Measurements from ENCODE around the gene G0S2.

Gene G0S2

GRCh38 chr1:209648931-209649776, 26.1 kb upstream of the G0S2 start:
- DNase-seq = no peak

GRCh38 chr1:209650454-209650853, 24.8 kb upstream of the G0S2 start:
- DNase-seq = no peak

- DNase-seq = peak; percentile 31
Measured at GRCh38 chr1:209651138-209651587, 24.0 kb upstream of the G0S2 start.

- DNase-seq = no peak
Measured at GRCh38 chr1:209652121-209652735, 23.0 kb upstream of the G0S2 start, which contains the start of gene LAMB3. Gene LAMB3, minus strand, starts transcription at chr1:209652425. Its CDS starts 1,481 bp downstream, at chr1:209650944.

DNA sequence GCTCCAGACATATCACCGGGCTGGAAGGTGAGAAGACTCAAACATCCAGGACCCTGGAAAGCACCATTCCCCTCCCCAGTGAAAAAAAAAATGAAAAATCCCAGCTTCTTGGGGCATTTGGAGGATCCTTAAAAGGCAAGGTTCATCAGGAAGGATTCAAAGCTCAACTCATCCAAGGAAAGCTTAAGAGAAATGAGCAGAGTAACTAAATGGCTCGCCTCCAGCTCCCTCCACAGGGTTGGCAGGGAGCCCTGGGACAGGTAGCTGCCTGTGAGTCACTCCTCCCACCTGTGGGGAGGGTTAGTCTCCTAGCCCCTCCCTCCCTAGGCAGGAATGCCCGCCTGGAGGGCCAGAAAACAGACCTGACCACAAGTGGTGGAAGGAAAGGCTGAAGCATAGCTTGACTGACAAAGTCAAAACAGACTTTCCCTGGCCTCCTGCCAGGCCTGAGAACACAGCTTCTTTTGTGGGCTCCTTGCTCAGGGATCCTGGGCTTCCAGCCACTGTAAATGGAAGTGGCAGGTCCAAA, 22.3 kb upstream of the G0S2 start:
- DNase-seq = peak; percentile 31

DNA sequence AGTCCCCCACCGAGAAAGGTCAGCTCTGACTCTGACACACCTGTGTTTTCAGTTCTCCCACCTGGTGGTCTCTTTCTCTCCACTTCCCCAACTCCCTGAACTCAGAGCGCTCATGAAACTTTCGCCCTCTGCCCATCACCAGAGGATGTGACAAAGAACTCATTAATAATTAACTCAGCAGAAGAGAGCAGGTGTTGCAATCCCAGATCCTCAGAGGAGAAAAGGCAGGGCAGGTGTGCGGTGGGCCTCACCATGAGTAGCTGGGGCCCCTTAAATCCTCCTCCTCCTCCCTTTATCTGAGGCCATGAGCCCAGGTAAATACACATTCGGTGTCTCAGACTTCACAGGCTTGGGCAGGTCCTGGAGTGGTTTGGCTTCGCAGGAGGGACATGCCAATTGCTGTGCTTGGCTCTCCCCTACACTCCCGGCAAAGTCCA, 21.3 kb upstream of the G0S2 start:
- DNase-seq = no peak

- DNase-seq = no peak
Measured at GRCh38 chr1:209655411-209656231, 19.6 kb upstream of the G0S2 start.

DNA sequence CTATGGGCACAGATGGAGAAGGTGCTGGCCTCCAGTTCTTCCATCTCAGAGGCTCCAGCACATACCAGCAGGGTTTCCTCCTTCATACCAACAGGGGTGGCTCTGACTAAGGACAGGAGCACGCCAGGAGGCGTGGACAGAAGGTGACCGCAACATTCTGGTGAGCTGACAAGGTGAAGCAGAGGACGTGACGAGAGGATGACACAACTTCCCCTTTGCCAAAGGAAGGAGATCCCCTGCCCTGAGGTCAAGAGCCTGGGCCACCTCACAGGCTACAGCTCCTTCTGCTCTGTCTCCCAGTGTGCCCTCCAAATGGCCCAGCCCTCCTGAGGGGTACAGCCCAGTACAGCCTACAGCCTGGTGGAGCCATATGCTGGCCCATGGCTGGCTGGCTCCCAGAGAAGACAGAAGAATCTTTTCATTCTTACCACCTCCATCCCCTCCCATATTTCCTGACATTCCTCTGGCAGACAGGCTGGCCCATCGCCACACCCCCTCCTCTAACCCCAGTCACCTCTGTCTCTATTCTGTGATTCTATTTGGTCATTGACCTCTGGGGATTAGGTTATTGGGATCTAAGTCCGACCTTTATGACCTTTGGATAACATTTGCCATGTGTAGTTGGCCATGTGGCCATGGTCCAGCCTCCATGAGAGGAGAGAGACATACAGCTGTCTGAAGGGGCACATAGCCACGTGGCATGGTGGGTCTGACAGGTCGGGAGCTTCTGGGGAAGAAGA, 17.9 kb upstream of the G0S2 start:
- DNase-seq = no peak

DNA sequence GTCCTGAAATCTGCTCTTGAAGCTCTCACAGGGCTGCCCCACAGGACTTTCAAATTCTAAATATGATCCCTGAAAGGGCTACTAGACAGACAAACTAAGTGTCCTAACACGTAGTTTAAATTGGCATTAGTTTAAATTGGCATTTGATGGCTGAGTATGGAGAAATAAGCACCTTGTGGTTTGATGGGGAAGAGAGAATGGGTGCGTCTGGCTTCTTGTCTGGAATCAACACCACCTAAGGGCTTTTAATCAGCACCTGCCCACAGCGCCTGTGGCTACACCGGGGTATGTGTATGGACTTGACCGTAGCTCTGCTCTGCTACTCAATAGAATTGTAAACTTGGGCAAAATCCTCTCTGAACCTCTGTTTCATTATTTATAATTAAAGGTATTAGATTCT, 17.3 kb upstream of the G0S2 start:
- no peak for DNase-seq

GRCh38 chr1:209659909-209660308, 15.3 kb upstream of the G0S2 start:
- DNase-seq = no peak

DNA sequence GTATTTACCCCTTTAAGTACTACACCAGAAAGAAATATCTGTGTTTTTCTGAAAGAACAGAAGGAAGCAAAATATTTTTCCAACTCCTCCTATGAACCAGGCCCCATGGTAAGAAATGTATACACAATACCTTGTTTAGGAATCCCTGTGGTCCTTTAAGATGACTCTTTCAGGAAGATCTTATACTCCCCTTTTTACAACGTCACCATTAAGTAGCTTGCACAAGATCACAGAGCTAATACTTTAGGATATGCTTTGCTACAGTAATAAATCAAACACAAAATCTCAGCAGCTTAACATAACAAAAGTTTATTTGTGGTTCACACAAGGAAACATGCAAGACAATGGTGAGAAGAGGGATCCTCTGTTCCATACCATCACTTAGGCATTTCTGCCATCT, 14.1 kb upstream of the G0S2 start:
- no peak for DNase-seq

- no peak for DNase-seq
Measured at GRCh38 chr1:209662879-209663327, 12.3 kb upstream of the G0S2 start.

GRCh38 chr1:209667103-209667502, 8.1 kb upstream of the G0S2 start:
- no peak for DNase-seq

DNA sequence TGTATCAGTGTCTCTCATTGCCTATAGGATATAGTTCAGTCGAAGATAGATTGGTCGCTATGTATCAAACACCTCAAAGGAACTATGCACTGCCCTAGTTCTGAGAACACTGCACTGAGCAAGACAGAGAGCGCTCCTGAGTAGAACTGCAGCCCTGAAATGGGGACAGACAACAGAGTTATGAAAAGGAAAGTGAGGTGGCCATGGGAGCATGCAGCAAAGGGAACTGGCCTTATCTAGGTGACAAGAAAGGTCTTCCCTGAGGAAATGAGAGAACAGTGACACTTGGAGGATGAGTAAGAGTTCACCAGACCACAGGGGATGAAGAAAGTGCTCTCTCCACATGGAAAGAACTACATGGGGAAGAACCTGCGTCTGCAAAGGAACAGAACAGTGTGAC, 7.5 kb upstream of the G0S2 start:
- DNase-seq = no peak

DNA sequence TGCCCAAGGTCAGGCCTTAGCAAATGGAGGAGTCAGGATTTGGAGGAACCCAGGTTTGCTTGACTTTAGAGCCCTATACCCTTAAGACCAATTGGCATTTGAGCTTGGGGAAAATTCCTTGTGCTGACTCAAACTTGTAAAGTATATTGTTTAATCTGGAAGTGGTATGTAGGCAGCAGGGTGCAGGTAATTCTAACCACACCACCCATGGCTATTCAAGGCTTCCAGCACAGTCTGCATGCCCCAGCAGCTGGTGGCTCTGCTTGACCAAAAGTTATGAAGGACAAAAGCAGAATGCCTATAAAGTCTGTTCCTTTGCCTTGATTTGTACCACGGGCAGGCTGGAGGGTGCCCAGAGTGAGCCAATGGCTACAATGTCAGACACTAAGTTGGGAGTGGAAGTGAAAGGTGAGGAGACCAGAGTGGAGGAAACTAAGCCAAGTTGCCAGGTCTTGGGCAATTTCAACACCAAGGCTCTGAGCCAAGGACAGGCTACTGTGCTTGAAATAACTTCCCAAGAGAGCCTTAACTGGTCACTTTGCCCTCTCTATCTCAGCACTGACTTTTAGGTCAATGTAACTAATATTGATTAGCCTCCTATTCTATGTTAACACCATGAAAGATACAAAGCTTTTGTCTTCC, 4.7 kb upstream of the G0S2 start:
- DNase-seq = no peak

DNA sequence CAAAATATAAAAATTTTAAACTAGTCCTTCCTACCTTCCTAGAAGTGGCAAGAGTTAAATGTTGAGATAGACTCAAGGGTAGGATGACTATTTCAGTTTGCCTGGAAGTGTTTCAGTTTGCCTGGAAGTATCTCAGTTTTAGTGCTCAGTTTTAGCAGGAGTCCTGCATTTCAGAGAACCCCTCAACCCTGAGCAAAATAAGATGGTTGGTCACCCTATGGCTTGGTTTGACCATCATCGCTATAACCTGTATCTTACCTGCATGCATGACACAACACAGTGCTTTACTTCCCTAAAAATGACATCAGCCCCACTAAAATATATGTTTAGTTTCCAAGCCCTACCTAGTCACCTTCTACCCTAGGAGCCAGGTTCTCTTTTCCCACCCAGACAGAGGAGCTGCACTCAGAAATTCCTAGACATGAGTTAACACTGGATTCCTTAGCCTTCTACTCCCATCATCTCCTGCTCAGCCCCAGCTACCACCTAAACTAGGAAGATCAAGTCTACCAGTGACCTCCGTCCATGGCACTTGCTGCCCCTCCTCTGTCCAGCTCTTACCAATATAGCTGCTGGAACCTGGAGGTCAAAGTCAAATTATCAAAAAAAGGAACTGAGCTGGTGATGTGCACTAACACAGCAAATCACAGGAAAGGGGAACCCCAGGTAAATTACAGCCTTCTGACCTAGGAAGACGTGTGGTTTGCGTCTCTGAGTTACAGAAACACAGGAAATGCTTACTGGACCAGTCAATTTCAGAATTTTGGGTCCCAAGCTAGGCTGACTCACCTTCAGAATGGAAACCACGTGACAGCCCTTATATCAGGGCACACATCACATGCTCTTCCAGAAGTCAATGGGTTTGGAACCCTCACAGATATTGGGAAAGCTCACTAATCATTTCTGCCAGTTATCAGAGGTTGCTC, 2.2 kb upstream of the G0S2 start:
- DNase-seq = no peak

DNA sequence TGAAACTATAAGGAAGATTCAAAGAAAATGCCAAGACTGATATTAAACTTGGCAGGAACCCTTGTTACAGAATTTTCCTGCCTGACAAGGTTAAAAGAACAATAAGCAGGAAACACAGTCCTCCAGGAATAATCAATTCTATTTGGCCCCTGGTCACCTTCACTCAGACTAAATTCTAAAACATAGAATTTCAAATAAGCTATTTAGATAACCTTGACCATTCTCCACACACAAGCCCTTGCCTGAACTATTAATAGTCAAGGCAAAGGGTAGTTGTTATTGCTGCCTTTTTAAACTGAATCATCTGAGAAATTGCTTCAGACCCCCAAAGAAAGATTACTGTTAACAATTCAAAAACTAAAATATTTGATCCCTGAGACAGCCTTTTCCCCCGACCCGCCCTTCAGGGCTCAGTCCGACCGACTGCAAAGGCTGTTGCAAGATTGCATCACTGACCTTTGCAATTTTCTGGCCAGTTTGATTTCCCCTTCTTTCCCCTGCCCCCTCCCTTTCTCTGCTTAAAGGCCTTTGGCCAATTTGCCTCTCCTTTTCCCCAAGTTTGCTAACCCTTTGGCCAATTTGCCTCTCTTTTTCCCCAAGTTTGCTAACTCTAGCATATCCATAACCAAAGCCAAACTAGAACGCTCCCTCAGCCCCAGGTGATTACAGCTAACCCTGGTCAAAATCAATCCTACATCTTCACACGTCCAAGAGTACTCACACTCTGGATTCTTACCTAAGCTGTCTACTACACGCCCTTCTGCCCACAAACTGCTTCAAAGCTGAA, 1.4 kb upstream of the G0S2 start:
- no peak for DNase-seq

- DNase-seq = peak; percentile 20
Measured at GRCh38 chr1:209675565-209676154, 448 bp downstream of the G0S2 start.

GRCh38 chr1:209678981-209679539, 3.8 kb downstream of the G0S2 start:
- no peak for DNase-seq

All from activated naive CD4-positive, alpha-beta T cell treated with anti-CD3 and anti-CD28 coated beads, Interleukin-2, amount 50 U/mL, for 16 hours (primary cell).